Measurements from ENCODE around the gene NAV3. TPM values are rescaled to one million over a fixed set of nuclear protein-coding genes. Genes with fewer than 3 reads are reported as not detected.
A peak's percentile ranks its signal among the peaks of the same experiment; 100 is the strongest.

The NAV3 gene
- total RNA-seq, 1 experiment from 2014 or later: 2.5 TPM

DNA sequence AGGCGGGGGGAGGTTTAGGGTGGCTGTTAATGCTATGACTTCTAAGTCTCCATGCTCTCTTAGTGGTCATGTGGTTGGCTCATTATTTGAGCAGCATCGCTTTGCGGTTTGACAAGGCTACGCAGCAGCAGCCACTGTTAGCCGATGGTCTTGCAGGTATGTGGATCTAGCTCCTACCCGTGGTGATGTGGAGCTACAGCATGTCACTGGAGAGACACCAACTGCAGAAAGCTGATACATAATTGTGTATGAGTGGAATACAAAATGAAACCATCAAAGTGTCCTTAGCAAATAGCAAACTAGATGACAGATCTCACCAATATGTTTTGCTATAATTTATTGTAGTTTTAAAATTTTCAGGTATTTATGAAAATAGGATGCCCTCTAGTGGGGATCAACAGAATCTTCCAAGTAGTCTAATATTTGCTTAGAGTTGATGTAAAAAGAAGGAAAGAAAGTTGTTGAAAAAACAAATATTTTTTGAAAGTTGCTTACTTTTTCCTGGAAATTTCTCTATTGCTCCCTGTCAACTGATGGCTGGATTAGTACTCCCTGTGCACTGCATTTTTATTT is 94.9 kb downstream of the NAV3 start:
- ATAC-seq: peak; percentile 98

GRCh38 chr12:77928078-77928477 is 97.4 kb downstream of the NAV3 start:
- ChIA-PET CTCF (no interaction called here), POLR2A (no interaction called here)

More for the DNA sequence above, 94.9 kb downstream of the NAV3 start:
- Histone ChIP-seq H3K27me3 (ENCODE audit: control insufficient read depth, insufficient read depth, low read length) (no peaks in the 10 kb centered on the region), H3K4me3 (ENCODE audit: low read depth in 2 of 2, low read length in 2 of 2) (no peak overlapping the region), H3K27ac (ENCODE audit: low read length) (no peak overlapping the region), H3K9me3 (ENCODE audit: control insufficient read depth, insufficient read depth, low read depth, low read length) (no peaks in the 10 kb centered on the region), H3K4me1 (ENCODE audit: control insufficient read depth, insufficient read depth, low read length) (no peaks in the 10 kb centered on the region), H3K36me3 (ENCODE audit: control insufficient read depth, insufficient read depth, low read length) (no peaks in the 10 kb centered on the region)
- ChIA-PET CTCF (interaction anchor here (0.6 to 1.1 kb wide), 3 partner anchors 15 to 201 kb away, joined by 3 to 4 read pairs (median 3); no protein-coding TSS in a partner anchor), POLR2A (no interaction called here)
- BruUV-seq (replicated peaks): no TSS peak
- DNase-seq (ENCODE audit: low read depth, low spot score): peak; percentile 89
- TF ChIP-seq, protein P1, sequence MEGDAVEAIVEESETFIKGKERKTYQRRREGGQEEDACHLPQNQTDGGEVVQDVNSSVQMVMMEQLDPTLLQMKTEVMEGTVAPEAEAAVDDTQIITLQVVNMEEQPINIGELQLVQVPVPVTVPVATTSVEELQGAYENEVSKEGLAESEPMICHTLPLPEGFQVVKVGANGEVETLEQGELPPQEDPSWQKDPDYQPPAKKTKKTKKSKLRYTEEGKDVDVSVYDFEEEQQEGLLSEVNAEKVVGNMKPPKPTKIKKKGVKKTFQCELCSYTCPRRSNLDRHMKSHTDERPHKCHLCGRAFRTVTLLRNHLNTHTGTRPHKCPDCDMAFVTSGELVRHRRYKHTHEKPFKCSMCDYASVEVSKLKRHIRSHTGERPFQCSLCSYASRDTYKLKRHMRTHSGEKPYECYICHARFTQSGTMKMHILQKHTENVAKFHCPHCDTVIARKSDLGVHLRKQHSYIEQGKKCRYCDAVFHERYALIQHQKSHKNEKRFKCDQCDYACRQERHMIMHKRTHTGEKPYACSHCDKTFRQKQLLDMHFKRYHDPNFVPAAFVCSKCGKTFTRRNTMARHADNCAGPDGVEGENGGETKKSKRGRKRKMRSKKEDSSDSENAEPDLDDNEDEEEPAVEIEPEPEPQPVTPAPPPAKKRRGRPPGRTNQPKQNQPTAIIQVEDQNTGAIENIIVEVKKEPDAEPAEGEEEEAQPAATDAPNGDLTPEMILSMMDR (IDR thresholded peaks at IDR 0.05): peak; percentile 98
- TF ChIP-seq, protein P2, sequence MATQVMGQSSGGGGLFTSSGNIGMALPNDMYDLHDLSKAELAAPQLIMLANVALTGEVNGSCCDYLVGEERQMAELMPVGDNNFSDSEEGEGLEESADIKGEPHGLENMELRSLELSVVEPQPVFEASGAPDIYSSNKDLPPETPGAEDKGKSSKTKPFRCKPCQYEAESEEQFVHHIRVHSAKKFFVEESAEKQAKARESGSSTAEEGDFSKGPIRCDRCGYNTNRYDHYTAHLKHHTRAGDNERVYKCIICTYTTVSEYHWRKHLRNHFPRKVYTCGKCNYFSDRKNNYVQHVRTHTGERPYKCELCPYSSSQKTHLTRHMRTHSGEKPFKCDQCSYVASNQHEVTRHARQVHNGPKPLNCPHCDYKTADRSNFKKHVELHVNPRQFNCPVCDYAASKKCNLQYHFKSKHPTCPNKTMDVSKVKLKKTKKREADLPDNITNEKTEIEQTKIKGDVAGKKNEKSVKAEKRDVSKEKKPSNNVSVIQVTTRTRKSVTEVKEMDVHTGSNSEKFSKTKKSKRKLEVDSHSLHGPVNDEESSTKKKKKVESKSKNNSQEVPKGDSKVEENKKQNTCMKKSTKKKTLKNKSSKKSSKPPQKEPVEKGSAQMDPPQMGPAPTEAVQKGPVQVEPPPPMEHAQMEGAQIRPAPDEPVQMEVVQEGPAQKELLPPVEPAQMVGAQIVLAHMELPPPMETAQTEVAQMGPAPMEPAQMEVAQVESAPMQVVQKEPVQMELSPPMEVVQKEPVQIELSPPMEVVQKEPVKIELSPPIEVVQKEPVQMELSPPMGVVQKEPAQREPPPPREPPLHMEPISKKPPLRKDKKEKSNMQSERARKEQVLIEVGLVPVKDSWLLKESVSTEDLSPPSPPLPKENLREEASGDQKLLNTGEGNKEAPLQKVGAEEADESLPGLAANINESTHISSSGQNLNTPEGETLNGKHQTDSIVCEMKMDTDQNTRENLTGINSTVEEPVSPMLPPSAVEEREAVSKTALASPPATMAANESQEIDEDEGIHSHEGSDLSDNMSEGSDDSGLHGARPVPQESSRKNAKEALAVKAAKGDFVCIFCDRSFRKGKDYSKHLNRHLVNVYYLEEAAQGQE (IDR thresholded peaks at IDR 0.05; ENCODE audit: insufficient read depth in 1 of 2, low read depth in 2 of 2, low read length in 1 of 2): no peak
- intact Hi-C loops (cut with micrococcal nuclease; ENCODE audit: unreplicated experiment) (loop anchor here (1.0 kb wide), 1 partner anchor 201 kb away; no protein-coding TSS in a partner anchor), in situ Hi-C loops (cut with HindIII; ENCODE audit: low pct_unique_long_range_greater_than_20kb, low sequenced_read_pairs) (no loop called here)

More at GRCh38 chr12:77928078-77928477, 97.4 kb downstream of the NAV3 start:
- ATAC-seq (no peak), DNase-seq (ENCODE audit: low read depth, low spot score) (no peak)
- no TSS peak for BruUV-seq (replicated peaks)
- intact Hi-C loops (cut with micrococcal nuclease; ENCODE audit: unreplicated experiment) (no loop called here), in situ Hi-C loops (cut with HindIII; ENCODE audit: low pct_unique_long_range_greater_than_20kb, low sequenced_read_pairs) (no loop called here)
- Histone ChIP-seq H3K4me1 (ENCODE audit: control insufficient read depth, insufficient read depth, low read length) (no peaks in the 10 kb centered on the region), H3K27ac (ENCODE audit: low read length) (no peak overlapping the region), H3K9me3 (ENCODE audit: control insufficient read depth, insufficient read depth, low read depth, low read length) (no peaks in the 10 kb centered on the region), H3K36me3 (ENCODE audit: control insufficient read depth, insufficient read depth, low read length) (no peaks in the 10 kb centered on the region), H3K4me3 (ENCODE audit: low read depth in 2 of 2, low read length in 2 of 2) (no peak overlapping the region), H3K27me3 (ENCODE audit: control insufficient read depth, insufficient read depth, low read length) (no peaks in the 10 kb centered on the region)
- no peak for TF ChIP-seq SIN3A (IDR thresholded peaks at IDR 0.05; ENCODE audit: borderline replicate concordance, insufficient read depth, low read depth, low read length)
- TF ChIP-seq POLR2AphosphoS5 (IDR thresholded peaks at IDR 0.05; ENCODE audit: low read depth, low read length): no peak
- TF ChIP-seq, protein P1 (IDR thresholded peaks at IDR 0.05): no peak
- TF ChIP-seq, protein P2 (IDR thresholded peaks at IDR 0.05; ENCODE audit: insufficient read depth in 1 of 2, low read depth in 2 of 2, low read length in 1 of 2): no peak
- no peak for TF ChIP-seq TCF7L2 (IDR thresholded peaks at IDR 0.05; ENCODE audit: low read depth, low read length)
